ENCODE measurements around the gene WDR17.

Gene WDR17

GRCh38 chr4:176065435-176066291 is at the start of gene WDR17:
WDR17 (plus strand) TSS chr4:176065841; CDS start chr4:176111581, 45,740 bp downstream.
- TF ChIP-seq, protein P1, sequence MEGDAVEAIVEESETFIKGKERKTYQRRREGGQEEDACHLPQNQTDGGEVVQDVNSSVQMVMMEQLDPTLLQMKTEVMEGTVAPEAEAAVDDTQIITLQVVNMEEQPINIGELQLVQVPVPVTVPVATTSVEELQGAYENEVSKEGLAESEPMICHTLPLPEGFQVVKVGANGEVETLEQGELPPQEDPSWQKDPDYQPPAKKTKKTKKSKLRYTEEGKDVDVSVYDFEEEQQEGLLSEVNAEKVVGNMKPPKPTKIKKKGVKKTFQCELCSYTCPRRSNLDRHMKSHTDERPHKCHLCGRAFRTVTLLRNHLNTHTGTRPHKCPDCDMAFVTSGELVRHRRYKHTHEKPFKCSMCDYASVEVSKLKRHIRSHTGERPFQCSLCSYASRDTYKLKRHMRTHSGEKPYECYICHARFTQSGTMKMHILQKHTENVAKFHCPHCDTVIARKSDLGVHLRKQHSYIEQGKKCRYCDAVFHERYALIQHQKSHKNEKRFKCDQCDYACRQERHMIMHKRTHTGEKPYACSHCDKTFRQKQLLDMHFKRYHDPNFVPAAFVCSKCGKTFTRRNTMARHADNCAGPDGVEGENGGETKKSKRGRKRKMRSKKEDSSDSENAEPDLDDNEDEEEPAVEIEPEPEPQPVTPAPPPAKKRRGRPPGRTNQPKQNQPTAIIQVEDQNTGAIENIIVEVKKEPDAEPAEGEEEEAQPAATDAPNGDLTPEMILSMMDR (IDR thresholded peaks at IDR 0.05; ENCODE audit: extremely low read depth, missing control alignments) = no peak
- DNase-seq (ENCODE audit: low spot score) = peak; percentile 91

DNA sequence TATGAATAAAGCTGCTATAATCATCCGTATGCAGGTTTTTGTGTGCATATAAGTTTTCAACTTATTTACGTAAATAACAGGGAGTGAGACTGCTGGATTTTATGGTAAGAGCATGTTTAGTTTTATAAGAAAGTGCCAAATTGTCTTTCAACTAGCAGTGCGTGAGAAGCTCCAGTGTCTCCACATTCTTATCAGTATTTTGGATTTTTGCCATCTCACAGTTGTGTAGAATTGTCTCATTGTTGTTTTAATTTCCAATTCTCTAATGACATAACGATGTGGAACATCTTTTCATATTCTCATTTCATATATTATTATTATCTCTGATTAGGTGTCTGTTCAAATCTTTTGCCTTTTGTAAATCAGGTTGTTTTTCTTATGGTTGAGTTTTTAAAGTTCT is 49.0 kb upstream of the WDR17 start:
- TF ChIP-seq, protein P1 (IDR thresholded peaks at IDR 0.05; ENCODE audit: extremely low read depth, missing control alignments) = no peak

DNA sequence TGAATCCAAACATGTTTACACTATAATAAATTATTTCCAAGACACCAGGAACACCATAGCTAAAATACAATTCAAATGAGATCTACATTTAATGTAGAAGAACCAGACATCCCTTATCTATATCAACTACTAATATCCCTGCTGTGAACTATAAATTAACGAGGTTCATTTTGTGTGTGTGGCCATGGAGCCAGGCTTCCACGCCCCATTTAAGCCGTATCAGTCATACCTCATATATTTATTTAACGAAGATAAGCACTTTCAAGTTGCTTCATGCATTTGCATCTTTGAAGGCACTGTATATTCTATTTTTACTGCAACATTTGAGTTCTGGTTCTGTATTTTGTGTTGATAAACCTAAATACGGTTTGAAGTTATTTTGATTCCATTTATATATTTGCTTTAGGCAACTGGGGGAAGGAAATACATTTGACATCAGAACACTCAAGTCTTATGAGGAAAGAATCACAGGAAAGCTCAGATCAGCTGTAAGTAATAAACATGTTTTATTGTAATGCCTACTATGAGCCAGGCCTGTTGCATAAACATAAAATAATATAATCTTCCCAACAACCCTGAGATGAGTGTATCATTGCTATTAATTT is 45.1 kb upstream of the WDR17 start:
- TF ChIP-seq, protein P1 (IDR thresholded peaks at IDR 0.05; ENCODE audit: extremely low read depth, missing control alignments) = no peak
- no peak for DNase-seq (ENCODE audit: low spot score)

More for the DNA sequence above, 49.0 kb upstream of the WDR17 start:
- DNase-seq (ENCODE audit: low spot score) = no peak

- TF ChIP-seq, protein P1 (IDR thresholded peaks at IDR 0.05; ENCODE audit: extremely low read depth, missing control alignments) = no peak
- DNase-seq (ENCODE audit: low spot score) = no peak
Measured at GRCh38 chr4:176030391-176030790, 35.2 kb upstream of the WDR17 start.

GRCh38 chr4:176031922-176032321 is 33.7 kb upstream of the WDR17 start:
- DNase-seq (ENCODE audit: low spot score) = no peak
- TF ChIP-seq, protein P1 (IDR thresholded peaks at IDR 0.05; ENCODE audit: extremely low read depth, missing control alignments) = no peak

GRCh38 chr4:176032454-176032853 is 33.2 kb upstream of the WDR17 start:
- TF ChIP-seq, protein P1 (IDR thresholded peaks at IDR 0.05; ENCODE audit: extremely low read depth, missing control alignments) = no peak
- no peak for DNase-seq (ENCODE audit: low spot score)

DNA sequence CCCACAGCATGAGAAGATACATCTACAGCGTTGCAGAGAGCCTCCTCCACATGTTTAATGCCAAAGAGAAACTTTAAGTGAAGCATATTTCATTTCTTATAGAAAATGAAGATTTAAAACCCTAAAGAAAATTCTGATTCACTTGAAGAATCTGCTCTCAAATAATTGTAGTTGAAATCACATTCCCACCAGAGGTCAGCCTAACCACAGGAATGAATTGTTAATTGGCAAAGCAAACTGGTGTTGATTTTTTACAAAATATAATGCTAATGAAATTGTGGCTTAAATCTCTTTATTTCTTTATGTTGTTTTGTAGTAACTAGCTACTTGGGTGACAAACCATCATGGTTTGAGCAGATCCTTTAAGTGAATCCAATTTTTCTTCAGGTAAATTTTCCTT is 31.1 kb upstream of the WDR17 start:
- TF ChIP-seq, protein P1 (IDR thresholded peaks at IDR 0.05; ENCODE audit: extremely low read depth, missing control alignments) = no peak
- no peak for DNase-seq (ENCODE audit: low spot score)
